HG03354 (cell line): ENCODE results near the gene LAMA2.

Experiments used
- ATAC-seq: cut with Tn5 transposase; IDR thresholded peaks from one replicate; pipeline ENCODE4 v1.9.1; 2021; ENCODE audit warnings: mild to moderate bottlenecking; ENCODE audit not compliant: unreplicated experiment, poor library complexity, severe bottlenecking

The LAMA2 gene

GRCh38 chr6:129238991-129239390 is 356.1 kb downstream of the LAMA2 start:
- ATAC-seq: no peak

DNA sequence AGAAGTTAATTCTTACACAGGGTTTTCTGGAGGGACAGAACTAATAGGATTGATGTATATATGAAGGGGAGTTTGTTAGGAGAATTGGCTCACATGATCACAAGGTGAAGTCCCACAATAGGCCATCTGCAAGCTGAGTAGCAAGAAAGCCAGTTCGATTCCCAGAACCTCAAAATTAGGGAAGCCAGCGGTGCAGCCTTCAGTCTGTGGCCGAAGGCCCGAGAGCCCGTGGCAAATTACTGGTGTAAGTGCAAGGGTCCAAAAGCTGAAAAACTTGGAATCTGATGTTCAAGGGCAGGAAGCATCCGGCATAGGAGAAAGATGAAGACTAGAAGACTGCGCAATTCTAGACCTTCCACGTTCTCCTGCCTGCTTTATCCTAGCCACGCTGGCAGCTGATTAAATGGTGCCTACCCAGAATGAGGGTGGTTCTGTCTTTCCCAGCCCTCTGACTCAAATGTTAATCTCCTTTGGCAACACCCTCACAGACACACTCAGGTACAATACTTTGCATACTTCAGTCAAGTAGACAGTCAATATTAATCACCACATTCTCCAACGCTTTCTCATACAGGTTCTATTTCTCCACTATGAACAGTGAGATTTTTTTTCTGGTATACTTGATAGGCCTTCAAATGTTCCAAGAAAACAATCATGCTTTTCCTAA is 357.0 kb downstream of the LAMA2 start:
- no peak for ATAC-seq

GRCh38 chr6:129240492-129240853 is 357.5 kb downstream of the LAMA2 start:
- ATAC-seq: no peak

DNA sequence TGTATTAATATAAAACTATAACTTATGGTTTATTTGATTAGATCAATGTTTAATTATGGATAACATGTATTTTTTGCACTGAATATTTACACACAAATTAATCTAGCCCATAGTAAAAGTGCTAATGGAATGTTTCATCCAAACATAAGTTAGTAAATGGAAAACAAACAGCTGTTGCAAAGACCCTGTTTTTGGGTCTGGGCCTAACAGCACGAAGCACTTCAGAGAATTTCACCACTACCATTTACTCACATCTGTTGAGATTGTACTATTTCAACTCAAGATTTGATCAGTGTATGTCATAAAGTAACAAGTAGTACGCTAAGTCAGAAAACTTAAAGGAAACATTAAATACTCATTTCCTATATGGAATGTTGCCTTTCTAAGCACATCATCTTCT is 359.6 kb downstream of the LAMA2 start:
- no peak for ATAC-seq

- no peak for ATAC-seq
Measured at GRCh38 chr6:129243377-129243776, 360.4 kb downstream of the LAMA2 start.

DNA sequence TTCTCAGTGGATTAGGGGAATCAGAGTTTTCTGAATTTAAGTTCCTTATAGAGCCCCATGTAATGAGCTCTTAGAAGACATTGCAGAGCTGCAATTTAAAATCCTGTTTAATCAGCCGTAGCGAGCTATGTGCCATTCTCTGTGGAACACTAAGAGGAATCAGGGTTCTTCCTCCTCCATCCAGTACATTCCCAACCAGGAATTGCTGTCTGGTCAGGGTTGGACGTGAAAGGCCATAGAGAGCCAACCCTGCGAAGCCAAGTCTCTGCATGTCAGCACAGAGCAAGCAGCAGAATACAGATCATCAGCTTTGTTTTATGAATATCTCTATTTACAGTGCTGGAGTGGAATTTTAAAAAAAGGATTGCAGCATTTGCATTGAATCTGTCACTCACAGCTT is 366.0 kb downstream of the LAMA2 start:
- ATAC-seq: no peak

GRCh38 chr6:129251669-129252376 is 368.9 kb downstream of the LAMA2 start:
- peak; percentile 92 for ATAC-seq

DNA sequence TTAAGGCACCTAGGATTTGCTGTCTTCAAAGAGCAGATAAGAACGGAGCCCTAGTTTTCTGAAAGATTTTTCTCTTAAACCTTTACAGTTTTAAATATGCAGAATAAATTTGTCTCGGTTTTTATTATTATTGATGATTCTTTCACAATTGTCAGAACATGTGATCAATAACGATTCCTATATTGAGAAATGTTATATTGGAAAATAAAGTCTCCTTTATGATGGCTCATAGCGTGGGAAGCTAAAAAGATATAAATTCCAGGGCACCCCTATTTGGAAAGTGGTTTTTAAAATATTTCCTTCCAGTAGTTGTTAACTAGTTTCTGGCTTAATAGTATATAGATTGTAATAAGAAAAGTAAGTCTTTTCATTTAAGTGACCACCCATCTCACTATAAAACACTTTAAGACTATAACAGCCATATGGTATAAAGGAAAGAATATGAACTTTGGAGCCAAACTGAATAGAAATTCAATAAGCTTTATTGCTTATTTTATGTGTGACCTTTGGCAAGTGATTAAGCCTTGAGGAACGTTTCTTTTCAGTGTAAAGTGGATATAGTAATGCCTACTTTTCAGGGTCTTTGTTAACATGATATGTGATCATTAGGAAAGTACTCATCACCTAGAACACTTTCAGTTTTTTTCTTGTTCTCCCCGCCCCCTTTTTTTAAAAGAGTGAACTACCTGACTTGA is 369.6 kb downstream of the LAMA2 start:
- ATAC-seq: no peak

- ATAC-seq: no peak
Measured at GRCh38 chr6:129253242-129253641, 370.3 kb downstream of the LAMA2 start.

GRCh38 chr6:129253727-129254126 is 370.8 kb downstream of the LAMA2 start:
- no peak for ATAC-seq

GRCh38 chr6:129257196-129257595 is 374.3 kb downstream of the LAMA2 start:
- no peak for ATAC-seq

- no peak for ATAC-seq
Measured at GRCh38 chr6:129262661-129263060, 379.7 kb downstream of the LAMA2 start.

DNA sequence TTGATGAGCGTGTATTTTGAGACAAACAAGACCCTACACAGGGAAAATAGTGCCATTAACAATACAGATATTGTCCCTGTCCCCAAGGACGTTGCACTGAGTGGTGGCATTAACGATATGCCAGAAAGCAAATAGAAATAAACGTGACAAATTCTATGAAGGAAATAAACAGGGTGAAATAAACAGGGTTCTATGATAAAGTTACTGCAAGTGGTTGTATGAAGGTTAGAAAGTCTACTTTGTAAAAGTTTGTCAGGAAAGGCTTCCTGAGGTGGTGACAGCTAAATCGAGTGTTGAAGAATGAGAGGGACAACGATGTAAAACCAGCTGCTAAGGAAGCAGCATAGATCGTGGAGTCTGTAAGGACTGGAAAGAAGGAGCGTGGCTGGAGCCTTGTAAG is 380.2 kb downstream of the LAMA2 start:
- ATAC-seq: no peak

- no peak for ATAC-seq
Measured at GRCh38 chr6:129264480-129265045, 381.6 kb downstream of the LAMA2 start.

DNA sequence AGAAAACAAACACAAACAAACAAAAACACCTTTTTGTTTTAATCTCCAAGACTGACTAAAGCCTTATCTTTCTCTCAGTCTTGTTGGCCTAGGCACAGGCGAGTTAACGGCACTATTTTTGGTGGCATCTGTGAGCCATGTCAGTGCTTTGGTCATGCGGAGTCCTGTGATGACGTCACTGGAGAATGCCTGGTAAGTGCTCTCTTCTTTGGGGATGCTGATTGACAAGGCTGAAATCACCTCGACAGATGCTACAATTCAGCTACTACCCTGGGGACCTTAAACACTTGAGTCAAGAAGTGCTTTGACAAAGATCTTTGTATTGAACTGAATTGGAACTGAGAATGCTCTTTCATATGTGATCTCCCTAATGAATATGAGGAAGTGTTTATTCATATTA is 384.1 kb downstream of the LAMA2 start:
- ATAC-seq: no peak

- ATAC-seq: no peak
Measured at GRCh38 chr6:129269076-129269475, 386.1 kb downstream of the LAMA2 start.

- no peak for ATAC-seq
Measured at GRCh38 chr6:129269891-129270290, 387.0 kb downstream of the LAMA2 start.

- ATAC-seq: no peak
Measured at GRCh38 chr6:129270450-129270849, 387.5 kb downstream of the LAMA2 start.

- ATAC-seq: no peak
Measured at GRCh38 chr6:129273161-129273560, 390.2 kb downstream of the LAMA2 start.

DNA sequence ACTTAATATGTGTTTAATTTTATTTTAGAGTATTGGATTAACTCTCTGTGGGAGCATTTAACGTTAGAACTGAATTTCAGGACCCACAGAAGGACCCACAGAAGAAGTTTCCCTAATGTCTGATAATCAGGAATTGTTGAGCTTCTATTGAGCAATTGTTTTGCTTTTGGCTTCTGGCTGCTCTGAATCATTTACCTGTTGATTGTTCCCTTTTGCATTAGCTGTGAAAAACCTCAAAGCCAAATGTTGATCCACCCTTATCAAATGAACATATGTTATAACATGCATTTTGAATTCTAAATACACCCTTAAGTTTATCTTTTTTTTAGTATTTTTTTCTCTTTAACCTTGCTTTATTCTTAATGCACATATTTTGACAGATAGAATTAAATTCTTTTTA is 393.5 kb downstream of the LAMA2 start:
- no peak for ATAC-seq

DNA sequence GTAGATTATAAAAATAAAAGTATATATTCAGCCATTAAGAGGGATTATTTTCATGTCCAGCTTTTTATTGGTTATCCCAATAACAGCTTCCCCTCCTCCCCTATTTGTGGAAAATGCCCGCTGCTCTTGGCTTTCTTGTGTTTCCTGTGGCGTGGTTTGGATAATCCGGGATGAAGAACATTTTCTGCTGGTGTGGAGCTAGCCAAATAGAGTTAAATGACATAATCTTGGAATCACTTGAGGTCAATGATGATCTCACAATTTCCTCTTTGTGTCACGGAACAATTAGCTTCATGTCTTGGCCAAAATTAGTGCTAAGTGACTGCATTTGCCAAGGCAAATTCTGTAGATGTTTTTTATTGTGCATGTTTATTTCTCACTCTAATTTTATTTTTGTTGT is 394.0 kb downstream of the LAMA2 start:
- no peak for ATAC-seq
